Parathyroid adenoma (tissue), 2 donors: ENCODE data around the gene SOX15.
A peak's percentile ranks its signal among the peaks of the same experiment; 100 is the strongest.

Experiments
- H2AFZ ChIP-seq: fragments of 300-600 bp; sonication (generic); one replicate; pipeline ENCODE4 v1.7.0; 2017; ENCODE audit warnings: antibody characterized with exemption, mild to moderate bottlenecking
- H3K27ac ChIP-seq: fragments of 300-600 bp; sonication (generic); one replicate; pipeline ENCODE4 v1.7.0; 2017
- H3K27me3 ChIP-seq: fragments of 300-600 bp; sonication (generic); one replicate; pipeline ENCODE4 v1.7.0; 2017; ENCODE audit warnings: low read length; ENCODE audit not compliant: control insufficient read depth, insufficient read depth
- H3K36me3 ChIP-seq: fragments of 300-600 bp; sonication (generic); one replicate; pipeline ENCODE4 v1.7.0; 2017; ENCODE audit warnings: low read length; ENCODE audit not compliant: control insufficient read depth, insufficient read depth
- H3K4me1 ChIP-seq: fragments of 300-600 bp; sonication (generic); one replicate; pipeline ENCODE4 v1.7.0; 2017; ENCODE audit warnings: control low read depth
- H3K4me2 ChIP-seq: fragments of 300-600 bp; sonication (generic); one replicate; pipeline ENCODE4 v1.7.0; 2017; ENCODE audit warnings: low read length
- H3K4me3 ChIP-seq: fragments of 300-600 bp; sonication (generic); one replicate; pipeline ENCODE4 v1.7.0; 2017; ENCODE audit warnings: low read depth, low read length
- H3K79me2 ChIP-seq: fragments of 300-600 bp; sonication (generic); one replicate; pipeline ENCODE4 v1.7.0; 2017; ENCODE audit warnings: control low read depth
- H3K9ac ChIP-seq: fragments of 300-600 bp; sonication (generic); one replicate; pipeline ENCODE4 v1.7.0; 2017; ENCODE audit warnings: mild to moderate bottlenecking
- H3K9me3 ChIP-seq: fragments of 300-600 bp; sonication (generic); one replicate; pipeline ENCODE4 v1.7.0; 2017; ENCODE audit warnings: low read length; ENCODE audit not compliant: control insufficient read depth
- TF ChIP-seq, protein P1 (sequence below): fragments of 300-600 bp; sonication (generic); IDR thresholded peaks from one replicate; pipeline ENCODE4 v1.7.0; 2017; ENCODE audit warnings: antibody characterized with exemption, mild to moderate bottlenecking
- donor health status: primary hyperparathyroidism.

SOX15 gene

DNA sequence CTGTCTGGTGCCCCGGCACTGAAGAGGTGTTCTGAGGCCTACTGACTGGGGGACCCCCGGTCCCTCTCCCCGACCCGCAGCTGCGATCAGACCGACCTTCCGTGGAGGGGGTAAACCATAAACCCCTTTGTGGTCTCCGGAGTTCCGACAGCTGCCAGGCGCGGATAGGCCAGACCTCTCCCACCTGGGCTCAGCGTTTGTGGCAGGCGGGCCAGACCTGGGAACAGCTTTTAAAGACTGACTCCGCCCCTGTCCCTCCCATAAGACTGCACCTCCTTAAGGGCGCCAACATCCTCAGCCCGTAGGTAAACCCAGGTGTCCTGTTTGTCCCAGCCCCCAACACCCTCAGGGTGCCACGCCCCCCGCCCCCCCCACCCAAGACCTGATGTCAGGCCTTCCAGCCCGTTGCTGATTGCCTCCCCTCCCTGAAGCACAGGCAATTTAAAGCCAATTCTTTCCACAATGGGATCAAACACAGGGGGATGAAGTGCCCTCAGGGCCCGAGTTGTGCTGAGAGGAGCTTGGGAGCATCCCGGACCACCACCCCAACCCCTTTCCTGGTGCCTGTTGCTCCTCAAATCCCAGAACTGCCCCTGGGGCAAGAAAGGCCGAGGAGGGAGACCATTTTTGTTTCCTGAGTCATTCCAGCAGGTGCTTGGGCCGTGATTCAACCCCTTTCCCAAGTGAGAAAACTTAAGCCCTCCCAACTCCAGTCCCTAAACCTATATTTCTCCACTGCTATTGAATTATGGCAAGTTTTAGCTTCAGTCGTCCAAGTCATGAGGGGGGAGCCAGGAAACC, at the start of gene SOX15:
SOX15 (minus strand) TSS at position 204 of the 801 bp plus-strand sequence. CDS start 418 bp downstream, outside the sequence.
- Histone ChIP-seq H3K9me3 (no peaks in the 10 kb centered on the region), H2AFZ (peak within 1 kb of the TSS; percentile 81), H3K9ac (no peak within 1 kb of the TSS), H3K4me1 (peaks cover 4% of the 10 kb centered on the region), H3K36me3 (no peaks in the 10 kb centered on the region), H3K27ac (peak within 1 kb of the TSS; percentile 0), H3K27me3 (no peaks in the 10 kb centered on the region), H3K4me3 (no peak within 1 kb of the TSS), H3K4me2 (no peak within 1 kb of the TSS), H3K79me2 (no peaks in the 10 kb centered on the region)
- TF ChIP-seq, protein P1, sequence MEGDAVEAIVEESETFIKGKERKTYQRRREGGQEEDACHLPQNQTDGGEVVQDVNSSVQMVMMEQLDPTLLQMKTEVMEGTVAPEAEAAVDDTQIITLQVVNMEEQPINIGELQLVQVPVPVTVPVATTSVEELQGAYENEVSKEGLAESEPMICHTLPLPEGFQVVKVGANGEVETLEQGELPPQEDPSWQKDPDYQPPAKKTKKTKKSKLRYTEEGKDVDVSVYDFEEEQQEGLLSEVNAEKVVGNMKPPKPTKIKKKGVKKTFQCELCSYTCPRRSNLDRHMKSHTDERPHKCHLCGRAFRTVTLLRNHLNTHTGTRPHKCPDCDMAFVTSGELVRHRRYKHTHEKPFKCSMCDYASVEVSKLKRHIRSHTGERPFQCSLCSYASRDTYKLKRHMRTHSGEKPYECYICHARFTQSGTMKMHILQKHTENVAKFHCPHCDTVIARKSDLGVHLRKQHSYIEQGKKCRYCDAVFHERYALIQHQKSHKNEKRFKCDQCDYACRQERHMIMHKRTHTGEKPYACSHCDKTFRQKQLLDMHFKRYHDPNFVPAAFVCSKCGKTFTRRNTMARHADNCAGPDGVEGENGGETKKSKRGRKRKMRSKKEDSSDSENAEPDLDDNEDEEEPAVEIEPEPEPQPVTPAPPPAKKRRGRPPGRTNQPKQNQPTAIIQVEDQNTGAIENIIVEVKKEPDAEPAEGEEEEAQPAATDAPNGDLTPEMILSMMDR = no peak

DNA sequence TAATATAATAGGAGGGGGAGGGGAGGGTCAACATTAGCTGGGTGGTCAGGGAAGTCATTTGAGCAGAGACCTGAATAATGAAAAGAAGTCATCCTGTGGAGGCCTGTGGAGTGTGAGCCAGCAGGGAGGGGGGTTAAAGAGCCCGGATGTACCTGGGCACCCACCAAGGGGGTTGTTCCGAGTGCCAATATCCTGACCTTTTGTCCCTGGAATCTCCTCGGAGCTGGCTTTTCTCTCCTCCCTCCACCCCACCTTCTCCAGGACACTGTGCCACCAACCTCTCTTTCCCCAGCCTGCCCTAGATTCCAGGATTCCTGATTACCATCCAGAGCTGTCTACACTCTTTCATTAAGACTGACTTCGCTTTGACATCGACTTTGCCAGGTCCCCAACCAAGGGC, 46.3 kb upstream of the SOX15 start:
- Histone ChIP-seq H3K4me2 (no peak overlapping the region), H3K27ac (no peak overlapping the region), H3K9me3 (no peaks in the 10 kb centered on the region), H3K9ac (no peak overlapping the region), H3K36me3 (no peaks in the 10 kb centered on the region), H3K79me2 (no peaks in the 10 kb centered on the region), H3K4me3 (no peak overlapping the region), H3K4me1 (peaks cover 17% of the 10 kb centered on the region), H3K27me3 (no peaks in the 10 kb centered on the region), H2AFZ (no peak overlapping the region)
- TF ChIP-seq, protein P1 = no peak

DNA sequence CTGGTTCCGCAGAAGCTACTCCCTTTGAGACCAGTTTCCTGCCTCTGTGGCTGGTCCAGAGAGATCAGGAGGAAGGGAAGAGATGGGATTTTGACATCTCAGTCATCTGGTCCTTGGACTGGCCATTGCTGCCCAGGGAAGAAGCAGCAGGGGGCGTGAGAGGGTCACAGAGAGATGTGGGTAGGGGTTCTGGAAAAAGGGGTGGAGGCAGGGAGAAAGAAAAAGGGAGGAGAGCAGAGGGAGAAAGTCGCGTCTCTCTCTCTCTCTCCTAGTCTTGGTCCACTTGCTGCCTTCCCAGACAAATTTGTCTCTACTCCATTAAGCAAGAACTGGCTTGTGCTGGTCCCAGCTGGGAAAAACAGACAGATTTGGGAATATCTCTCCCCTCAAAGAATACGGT, 44.5 kb upstream of the SOX15 start:
- Histone ChIP-seq H3K4me2 (no peak overlapping the region), H2AFZ (no peak overlapping the region), H3K4me1 (peaks cover 25% of the 10 kb centered on the region), H3K4me3 (no peak overlapping the region), H3K36me3 (no peaks in the 10 kb centered on the region), H3K9me3 (no peaks in the 10 kb centered on the region), H3K79me2 (no peaks in the 10 kb centered on the region), H3K27ac (no peak overlapping the region), H3K9ac (no peak overlapping the region), H3K27me3 (no peaks in the 10 kb centered on the region)
- TF ChIP-seq, protein P1 = peak; percentile 25

GRCh38 chr17:7633093-7633492, 43.2 kb upstream of the SOX15 start:
- H3K4me2 ChIP-seq = no peak overlapping the region
- peak overlapping the region; percentile 3 for H3K27ac ChIP-seq
- no peak overlapping the region for H3K4me3 ChIP-seq
- H3K9me3 ChIP-seq = no peaks in the 10 kb centered on the region
- no peaks in the 10 kb centered on the region for H3K27me3 ChIP-seq
- no peaks in the 10 kb centered on the region for H3K79me2 ChIP-seq
- H3K9ac ChIP-seq = no peak overlapping the region
- TF ChIP-seq, protein P1 = no peak
- H3K36me3 ChIP-seq = no peaks in the 10 kb centered on the region
- H3K4me1 ChIP-seq = peaks cover 25% of the 10 kb centered on the region
- H2AFZ ChIP-seq = peak overlapping the region; percentile 85

- Histone ChIP-seq H2AFZ (peak overlapping the region; percentile 85), H3K4me3 (peak overlapping the region; percentile 1), H3K4me1 (peaks cover 25% of the 10 kb centered on the region), H3K27me3 (no peaks in the 10 kb centered on the region), H3K79me2 (no peaks in the 10 kb centered on the region), H3K9ac (no peak overlapping the region), H3K9me3 (no peaks in the 10 kb centered on the region), H3K4me2 (no peak overlapping the region), H3K36me3 (no peaks in the 10 kb centered on the region), H3K27ac (peak overlapping the region; percentile 3)
- TF ChIP-seq, protein P1 = peak; percentile 72
Measured at GRCh38 chr17:7632492-7632894, 42.6 kb upstream of the SOX15 start.
